ENCODE data around the gene POLR2J.
"Not testable (repeated sequence)": the region's sequence is repeated elsewhere in the genome, so short reads cannot be mapped to it uniquely, and the experiment has no call there.

POLR2J gene

DNA sequence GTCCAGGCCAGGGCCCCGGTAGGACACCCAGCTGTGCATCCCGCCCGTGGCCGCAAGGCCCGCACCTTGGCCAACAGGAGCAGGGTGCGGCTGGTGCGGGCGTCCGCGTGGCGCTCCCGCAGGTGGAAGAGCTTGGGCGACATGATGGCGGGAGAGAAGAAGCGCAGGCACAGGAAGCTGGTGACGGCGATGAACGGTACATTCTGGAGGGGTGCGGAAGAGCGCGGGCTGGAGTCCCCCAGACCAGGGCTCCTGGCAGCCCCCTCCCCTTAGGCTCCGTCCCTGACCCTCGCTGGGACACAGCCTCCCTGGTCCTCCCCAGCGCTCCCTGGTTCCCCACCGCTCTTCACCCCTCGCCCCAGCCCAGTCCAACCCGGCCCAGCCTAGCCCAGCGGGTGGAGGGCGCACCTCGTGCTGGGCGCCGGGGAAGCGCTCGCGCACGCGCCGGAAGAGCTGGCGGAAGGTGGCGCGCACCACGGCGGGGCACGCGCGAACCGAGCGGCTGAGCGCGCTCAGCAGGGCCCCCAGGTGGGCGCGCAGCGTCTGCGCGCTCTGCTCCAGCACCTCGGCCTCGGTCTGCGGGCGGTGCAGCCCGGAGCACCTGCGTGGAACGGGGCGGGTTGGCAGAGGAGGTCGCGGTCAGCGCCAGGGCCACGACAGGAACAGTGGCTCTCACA lies 15.9 kb upstream of the POLR2J start:
- not testable (repeated sequence) for DNase-seq

DNA sequence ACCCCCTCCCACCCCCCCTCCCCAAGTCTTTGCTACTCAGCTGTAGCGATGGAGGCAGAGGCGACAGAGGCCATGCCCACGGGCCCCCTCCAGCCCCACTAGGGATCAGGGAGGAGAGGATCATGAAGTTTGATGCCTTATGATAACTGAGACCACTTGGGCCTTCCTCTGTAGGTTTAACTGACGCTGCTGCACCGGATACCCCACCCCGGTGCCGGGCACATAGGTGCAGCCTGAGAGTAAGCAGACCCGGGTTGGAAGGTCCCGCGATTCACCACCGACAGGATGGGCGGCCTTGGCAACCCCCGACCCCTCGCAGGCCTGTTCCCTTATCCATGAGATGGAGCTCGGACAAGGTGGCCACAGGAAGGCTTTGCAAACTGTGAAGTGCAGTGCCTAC lies 15.3 kb upstream of the POLR2J start:
- DNase-seq: not testable (repeated sequence)

DNA sequence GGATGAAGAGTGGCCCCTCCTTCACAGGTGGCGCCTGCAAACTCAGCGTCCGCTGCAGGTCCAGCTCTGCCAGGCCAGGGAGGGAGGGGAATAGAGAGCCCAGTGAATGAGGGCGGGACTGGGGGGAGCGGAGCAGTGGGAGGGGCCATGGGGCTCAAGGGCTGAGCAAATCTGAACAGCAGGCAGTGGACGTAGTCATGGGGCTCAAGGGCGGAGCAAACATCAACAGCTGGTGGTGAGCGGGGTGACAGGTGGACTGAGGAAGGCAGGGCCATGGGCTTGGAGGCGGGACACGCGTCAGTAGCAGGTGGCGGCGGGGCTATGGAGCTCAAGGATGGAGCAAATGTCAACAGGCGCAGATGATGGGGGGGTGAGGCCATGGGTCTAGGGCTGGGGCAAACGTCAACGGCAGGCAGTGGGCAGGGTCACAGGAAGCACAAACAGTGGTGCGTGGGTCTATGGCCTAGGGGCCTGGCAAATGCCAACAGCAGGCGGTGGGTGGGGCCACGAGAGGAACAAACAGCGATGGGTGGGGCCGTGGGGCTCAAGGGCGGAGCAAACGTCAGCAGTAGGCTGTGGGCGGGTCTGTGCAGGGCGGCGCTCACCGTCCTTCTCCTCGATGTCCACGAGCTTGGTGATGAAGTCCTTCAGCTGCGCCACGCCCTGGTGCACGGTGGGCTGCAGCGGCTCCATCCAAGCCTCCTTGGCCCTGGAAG lies 14.7 kb upstream of the POLR2J start:
- DNase-seq: not testable (repeated sequence)

DNA sequence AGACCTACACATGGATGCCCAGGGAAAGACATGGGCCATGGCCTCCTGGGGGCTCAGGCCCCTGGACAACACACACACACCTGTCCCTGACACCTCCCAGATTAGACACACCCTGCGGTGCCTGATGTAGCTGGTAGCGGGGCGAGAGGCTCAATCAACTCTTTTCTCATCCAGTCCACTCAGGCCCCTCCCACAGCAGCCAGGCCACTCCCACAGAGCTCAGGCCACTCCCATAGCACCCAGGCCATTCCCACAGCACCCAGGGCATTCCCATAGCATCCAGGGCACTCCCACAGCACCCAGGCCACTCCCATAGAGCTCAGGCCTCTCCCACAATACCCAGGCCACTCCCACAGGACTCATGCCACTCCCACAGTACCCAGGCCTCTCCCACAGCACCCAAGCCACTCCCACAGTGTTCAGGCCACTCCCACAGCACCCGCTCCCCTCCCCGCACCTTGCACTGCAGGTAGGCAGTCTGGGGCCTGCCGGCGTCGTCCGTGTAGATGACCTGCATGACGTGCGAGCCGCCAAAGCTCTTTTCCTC lies 11.9 kb upstream of the POLR2J start:
- DNase-seq: not testable (repeated sequence)

DNA sequence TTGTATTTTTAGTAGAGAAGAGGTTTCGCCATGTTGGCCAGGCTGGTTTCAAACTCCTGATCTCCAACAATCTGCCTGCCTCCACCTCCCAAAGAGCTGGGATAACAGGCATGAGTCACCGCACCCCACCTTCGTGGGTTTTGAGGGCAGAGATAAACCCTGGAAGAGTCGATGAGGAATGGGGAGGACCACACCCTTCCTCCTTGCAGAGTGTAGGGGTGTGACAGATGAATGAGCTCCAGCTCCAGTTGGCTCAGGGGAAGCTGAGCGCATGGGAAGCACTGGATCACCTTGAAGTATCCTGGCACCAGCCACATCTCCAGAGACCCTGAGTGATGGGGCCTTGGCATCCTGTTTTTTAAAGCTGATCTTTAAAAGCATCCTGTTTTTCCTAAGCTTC lies 5.6 kb upstream of the POLR2J start:
- not testable (repeated sequence) for DNase-seq

DNA sequence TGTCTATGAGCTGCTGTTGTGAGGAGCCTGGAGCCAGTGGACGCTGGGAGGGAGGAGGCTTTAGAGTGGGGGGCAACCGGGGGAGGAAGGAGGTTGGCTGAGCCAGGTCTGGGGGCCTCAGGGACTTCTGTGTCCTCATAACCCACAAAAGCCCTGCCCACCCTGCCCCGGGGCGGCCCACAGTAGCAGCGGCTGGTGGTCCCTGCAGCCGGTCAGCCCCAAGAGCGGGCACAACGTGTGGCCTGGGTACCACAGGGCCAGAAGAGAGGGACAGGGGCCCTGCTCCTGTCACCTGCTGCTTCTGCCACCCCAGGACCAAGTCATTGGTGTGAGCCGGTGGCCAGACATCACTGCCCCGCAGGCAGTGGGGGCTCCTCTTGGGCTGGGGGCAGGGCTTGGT lies 3.2 kb upstream of the POLR2J start:
- not testable (repeated sequence) for DNase-seq

DNA sequence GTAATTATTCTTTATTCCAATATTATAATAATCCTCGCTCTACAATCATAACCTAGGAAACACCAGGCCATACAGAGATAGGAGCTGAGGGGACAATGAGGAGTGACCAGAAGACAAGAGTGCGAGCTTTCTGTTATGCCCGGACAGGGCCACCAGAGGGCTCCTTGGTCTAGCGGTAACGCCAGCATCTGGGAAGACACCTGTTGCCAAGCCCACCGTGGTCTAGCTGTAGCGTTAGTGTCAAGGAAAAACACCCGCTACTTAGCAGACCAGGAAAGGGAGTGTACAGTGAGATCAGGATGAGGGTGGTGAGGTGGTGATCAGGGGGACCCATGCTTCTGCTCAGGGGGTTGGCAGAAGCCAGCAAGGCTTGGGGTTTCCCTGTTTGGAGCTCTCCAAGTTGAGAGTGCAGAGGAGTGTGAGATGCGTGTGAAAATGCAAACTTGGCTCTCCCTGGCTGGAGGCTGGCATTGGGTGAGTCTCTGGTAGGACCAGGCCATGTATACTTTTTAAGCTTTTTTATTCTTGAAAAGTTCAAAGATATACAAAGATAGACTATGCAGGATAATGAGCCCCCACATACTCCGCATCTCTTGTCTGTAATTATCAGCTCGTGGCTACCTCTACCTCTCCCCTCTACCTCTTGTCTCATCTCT lies 1.4 kb upstream of the POLR2J start:
- DNase-seq: not testable (repeated sequence)

DNA sequence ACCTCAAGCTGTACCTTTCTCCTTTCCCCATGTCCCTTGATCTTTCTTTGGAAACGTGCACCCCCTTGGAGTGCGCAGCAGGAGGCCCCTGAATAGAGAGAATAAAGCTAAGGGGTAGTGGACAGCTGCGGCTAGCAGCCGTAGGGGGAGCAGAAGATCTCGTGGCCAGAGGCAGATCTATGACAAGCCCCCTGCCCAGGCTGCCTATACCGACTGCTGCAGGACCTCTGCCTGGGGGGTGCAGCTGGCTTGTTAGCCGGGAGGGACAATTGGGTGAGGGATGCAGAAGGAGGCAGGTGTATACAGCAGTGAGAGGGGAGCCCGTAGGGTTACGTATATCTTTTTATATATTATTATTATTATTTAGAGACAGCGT lies 475 bp upstream of the POLR2J start:
- DNase-seq: not testable (repeated sequence)

DNA sequence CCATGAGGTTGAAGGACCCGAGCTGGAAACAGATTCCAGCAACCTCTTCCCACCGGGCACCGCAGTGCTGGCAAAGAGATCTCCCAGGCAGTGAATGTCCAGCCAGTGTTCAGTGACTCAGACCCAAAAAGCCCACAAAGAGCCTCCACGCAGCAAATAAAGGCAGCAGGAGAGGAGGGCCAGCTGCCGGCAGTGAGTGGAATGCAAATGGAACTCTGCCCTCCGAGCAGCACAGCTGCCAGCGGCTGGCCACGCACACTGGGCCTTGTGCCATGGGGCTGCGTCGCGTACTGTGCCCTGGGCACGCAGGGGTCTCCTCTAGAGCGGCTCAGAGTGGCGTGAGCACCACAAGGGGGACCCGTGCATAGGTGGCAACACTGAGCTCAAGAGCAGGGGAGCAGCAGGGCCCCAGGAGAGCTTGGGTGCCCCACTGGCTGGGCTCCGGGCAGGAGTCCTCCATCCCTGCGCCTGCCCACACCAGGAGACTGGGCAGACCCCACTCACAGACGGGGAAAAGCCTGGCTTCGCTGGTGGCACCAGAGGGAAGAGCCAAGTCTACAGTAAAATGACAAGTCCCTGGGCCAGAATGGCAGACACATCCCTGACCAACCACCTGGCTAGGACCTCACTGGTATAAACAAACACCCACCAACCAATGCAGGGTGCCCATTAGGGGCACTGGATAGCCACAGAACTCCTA lies 3.8 kb downstream of the POLR2J start:
- not testable (repeated sequence) for DNase-seq

DNA sequence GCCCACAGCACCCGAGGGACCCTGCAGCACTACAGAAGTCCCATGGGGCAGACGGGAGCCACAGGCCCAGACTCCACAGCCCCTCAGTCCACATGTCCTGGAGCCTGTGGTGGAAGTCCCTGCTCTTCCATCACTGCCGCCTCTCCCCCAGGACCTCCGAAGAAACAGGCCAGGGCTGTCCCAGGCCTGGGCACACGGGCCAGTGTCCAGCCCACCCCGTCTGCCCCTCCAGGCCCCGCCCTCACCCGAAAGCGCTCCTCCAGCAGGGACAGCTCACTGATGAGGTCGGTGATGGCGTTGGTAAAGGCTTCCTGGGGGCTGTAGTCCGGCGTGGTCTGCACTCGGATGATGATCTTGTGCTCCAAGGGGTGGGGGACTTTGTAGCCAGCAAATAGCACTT lies 4.6 kb downstream of the POLR2J start:
- DNase-seq: not testable (repeated sequence)

DNA sequence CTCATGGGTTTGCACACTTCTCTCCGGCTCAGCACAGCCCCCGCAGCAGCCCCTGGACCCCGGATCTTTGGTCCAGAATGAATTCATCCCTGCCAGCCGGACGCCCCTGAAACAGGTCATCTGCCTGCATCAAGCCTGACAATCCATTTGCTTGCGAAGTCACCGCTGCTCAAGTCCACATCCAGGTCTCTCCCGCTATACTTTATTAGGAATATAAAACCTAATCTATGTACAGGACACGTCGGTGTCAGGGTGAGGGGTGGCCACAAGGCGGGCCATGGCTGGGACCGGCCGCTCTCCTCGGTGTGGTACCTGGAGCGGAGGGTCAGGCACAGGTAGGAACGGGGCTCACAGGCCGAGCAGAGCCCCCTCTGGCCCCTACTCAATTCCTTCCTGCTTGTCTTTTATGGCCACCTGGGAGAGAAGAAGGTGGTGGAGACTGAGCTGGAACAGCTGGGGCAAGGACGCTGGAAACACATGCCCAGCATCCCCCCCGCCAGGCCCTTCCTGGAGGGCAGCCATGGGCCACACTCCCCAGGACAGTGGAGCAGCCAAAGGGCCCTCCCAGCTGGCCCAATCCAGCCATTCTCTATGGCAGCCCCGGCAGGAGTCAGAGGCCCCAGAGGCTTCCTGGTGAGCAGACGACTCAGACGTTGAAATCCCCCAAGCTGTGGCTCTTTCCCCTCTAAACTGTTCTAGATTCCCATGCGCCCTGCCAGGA lies 5.3 kb downstream of the POLR2J start:
- DNase-seq: no peak

DNA sequence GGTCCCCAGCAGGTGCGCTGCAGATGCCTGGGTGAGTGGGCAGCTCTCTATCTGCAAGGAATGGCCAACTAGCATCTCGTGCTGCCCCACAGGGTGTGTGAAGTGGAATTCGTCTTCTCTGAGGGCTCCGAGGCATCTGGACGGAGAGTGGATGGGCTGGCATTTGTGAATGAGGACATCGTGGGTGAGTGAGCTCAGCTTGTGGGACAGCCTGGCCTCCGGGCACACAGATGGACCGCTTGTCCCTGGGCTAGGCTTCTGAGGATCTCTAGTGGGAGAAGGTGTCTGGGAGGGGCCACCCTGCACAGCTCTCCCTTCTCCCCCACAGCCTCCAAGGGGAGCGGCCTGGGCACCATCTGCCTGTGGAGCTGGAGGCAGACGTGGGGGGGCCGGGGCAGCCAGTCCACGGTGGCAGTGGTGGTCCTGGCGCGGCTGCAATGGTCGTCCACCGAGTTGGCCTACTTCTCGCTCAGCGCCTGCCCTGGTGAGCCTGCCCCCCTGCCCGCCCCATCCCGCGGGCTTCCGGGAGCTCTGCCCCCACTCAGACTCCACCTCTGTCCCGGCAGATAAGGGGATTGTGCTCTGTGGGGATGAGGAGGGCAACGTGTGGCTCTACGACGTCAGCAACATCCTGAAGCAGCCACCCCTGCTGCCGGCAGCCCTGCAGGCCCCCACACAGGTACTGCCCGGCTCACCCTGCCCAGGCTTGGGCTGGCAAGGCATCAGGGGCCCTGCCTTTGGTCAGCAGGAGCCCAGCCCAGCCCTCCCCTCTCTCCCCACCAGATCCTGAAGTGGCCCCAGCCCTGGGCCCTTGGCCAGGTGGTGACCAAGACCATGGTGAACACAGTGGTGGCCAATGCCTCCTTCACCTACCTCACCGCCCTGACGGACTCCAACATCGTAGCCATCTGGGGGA lies 6.3 kb downstream of the POLR2J start:
- no peak for DNase-seq

DNA sequence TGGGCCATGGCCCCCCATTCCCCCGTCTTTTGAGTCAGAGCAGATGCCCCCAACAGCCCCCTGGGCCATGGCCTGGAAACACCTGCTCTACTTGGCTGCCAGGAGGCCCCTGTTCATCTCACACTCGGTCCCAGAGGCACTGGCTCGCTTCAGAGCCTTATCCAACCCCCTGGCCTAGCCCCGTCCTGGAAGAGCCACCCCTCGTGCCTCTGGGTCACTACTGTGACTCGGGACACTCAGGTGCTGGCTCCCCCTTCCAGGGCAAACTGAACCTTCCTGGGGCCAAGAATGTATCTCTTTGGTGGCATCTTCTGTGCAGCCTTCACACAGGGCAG lies 7.0 kb downstream of the POLR2J start:
- no peak for DNase-seq

DNA sequence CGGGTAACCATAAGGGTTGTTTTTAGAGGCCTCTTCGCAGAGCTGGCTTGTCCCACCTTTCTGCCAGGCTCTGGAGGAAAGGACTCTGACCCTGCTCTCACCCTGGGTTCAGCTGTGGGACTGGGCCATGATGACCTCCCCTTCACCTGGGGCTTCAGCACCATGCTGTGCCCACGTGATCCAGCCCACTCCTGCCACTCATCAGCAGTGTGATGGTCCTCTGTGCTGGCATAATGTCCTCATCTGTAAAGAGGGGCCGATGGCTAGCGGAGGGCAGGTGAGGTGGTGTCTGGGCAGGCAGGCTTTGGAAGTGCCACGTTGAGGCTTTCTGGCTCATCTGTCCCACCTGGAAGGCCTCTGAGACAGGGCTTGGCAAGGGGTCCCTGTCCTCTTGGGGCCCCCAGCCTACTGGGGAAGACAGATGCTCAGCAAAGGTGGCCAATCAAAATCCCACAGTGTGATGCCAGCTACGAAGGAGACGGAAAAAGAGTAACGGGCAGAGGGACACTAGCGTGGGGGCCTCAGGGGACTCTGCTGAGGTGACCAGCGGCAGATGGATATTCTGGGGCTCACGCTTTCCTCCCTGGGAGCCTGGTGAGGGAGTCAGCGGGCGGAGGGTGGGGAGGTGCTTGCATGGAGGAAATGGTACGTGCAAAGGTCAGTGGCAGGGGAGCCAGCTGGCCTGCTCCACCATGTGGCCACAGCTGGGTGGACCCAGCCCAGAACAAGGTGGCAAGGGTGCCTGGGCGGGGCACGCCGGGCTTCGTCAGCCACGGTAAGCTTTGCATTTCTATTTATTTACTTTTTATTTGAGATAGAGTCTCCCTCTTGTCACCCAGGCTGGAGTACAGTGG lies 8.5 kb downstream of the POLR2J start:
- no peak for DNase-seq

DNA sequence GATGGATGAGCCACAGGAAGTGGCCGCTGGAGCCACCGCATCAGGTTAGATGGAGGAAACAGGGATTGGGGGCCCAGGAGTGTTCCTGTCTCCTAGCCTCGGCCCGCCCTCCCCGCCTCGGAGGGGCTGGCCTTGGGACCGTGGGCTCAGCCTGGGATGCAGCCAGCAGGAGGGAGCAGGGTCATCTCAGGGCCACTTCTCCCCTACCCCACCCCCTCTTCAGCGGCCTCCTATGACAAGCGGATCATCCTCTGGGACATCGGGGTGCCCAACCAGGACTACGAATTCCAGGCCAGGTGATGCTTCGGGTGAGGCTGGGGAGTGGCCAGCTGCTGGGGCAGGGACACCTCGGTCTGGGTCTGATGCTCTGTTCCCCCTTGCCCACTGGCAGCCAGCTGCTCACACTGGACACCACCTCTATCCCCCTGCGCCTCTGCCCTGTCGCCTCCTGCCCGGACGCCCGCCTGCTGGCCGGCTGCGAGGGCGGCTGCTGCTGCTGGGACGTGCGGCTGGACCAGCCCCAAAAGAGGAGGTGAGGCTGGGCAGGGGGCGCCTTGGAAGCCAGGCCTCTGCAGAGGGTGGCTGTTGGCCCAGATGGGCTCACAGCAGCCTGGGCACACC lies 9.3 kb downstream of the POLR2J start:
- no peak for DNase-seq

DNA sequence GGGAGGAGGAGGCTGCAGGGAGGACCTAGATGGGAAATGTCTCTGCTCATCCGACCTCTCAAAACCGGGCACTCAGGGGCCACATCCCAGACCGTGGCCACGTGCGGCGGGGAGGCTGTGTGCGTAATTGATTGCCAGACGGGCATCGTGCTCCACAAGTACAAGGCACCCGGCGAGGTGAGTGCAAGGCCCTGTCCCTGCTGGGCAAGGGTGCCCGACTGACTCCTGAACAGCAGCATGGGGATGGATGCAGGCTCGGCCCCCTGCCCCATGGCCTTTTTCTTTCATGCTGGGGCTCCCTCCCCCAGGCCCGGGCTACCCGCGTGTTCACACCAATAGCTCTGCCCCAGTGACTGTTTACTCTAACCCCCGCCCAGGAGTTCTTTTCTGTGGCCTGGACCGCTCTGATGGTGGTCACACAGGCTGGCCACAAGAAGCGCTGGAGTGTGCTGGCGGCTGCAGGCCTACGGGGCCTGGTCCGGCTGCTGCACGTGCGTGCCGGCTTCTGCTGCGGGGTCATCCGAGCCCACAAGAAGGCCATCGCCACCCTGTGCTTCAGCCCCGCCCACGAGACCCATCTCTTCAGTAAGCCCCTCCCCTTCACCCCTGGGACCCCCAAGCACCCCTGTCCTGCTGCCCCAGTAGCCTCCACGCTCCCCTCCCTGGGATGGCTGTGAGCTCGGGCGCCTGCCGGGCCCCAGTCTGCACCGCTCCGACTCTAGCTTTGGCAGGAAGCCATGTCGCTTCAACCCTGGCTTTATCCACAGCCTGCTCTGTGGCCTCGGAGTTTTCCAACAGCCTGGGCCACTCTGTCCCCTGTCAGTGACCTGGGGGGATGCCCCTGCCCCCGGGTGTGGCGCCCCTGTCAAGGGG lies 10.0 kb downstream of the POLR2J start:
- DNase-seq: no peak

DNA sequence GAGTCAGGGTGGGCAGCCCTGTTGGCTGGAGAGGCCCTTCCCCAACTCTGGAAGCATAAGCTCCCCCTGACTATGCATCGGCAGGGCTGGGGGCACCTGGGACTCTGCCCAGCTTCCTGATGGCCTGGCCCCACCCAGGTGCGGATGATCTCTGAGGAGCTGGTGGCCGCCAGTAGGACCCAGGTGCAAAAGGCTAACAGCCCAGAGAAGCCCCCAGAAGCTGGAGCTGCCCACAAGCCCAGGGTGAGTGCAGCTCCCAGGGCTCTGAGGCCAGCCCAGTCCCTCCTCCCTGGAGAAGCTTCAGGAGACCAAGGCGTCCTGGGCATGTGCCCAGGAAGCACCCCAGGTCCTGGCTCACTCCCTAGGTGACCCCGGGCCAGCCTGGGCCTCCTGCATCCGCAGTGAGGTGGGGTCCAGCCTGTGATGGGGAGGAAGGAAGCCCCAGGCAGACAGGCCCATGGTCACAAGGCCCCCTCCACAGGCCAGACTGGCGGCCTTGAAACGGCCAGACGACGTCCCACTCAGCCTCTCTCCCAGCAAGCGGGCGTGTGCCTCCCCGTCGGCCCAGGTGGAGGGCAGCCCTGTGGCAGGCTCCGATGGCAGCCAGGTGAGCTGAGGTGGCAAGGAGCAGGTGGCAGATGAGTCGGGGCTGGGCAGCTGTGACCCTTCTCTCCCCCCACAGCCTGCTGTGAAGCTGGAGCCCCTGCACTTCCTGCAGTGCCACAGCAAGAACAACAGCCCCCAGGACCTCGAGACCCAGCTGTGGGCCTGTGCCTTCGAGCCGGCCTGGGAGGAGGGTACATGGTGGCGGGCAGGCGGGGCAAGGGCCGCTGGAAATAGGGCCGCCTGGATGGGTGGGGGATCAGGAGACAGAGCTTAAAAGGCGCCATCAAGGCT lies 10.9 kb downstream of the POLR2J start:
- no peak for DNase-seq

DNA sequence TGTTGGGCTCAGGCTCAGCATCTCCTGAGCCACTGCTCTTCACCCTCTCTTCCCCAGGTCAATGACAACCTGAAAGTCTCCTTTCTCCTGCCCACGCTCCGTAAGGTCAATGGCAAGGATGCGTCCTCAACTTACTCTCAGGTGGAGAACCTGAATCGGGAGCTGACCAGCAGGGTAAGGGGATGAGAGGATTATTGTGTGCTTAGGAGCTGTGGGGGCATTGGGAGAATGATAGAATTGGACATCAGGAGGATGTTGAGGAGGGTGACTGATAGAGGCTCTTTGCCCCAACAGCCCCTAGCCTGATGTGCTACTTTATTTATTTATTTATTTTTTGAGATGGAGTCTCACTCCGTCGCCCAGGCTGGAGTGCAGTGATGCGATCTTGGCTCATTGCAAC lies 12.6 kb downstream of the POLR2J start:
- no peak for DNase-seq
